A549 (cell line): ENCODE data around the gene ELL2. TPM values are rescaled to one million over a fixed set of nuclear protein-coding genes. Genes with fewer than 3 reads are reported as not detected.

Experiments
- polyA plus RNA-seq, 4 experiments: library from polyadenylated mRNA; depleted of rRNA in 3 of 4; stranded (reverse); fragments of >200 nt; fragmentation: RNase III in 1 of 4; extraction: RNeasy Plus Mini Kit Qiagen cat#74134 plus additional on column Dnase treatment in 1 of 4; gene quantifications; 2 replicates in 3 of 4; 3 replicates in 1 of 4; pipeline ENCODE4 v1.2.3, GENCODE V29; 2011 to 2017

Gene ELL2
- polyA plus RNA-seq, 2 of the 4 experiments (the other 2 are of a cell fraction) = 11.8 to 24.2 TPM

Other genes with a start within 250 kb of the ELL2 start
- gene RHOBTB3, start 230.5 kb downstream of the ELL2 start, polyA plus RNA-seq (2011; rRNA removed) = 28.6 and 37.5 TPM in 2 replicates
- gene RHOBTB3, start 230.5 kb downstream of the ELL2 start, polyA plus RNA-seq (2017; fragmentation: RNase III; extraction: RNeasy Plus Mini Kit Qiagen cat#74134 plus additional on column Dnase treatment) = 7.3 to 11.1 TPM (median 9.1 TPM) in 3 replicates
- 329 and 381 TPM in 2 replicates for gene GLRX, start 139.1 kb downstream of the ELL2 start, polyA plus RNA-seq (2011; rRNA removed)
- gene GLRX, start 139.1 kb downstream of the ELL2 start, polyA plus RNA-seq (2017; fragmentation: RNase III; extraction: RNeasy Plus Mini Kit Qiagen cat#74134 plus additional on column Dnase treatment) = 96.4 to 113 TPM (median 106 TPM) in 3 replicates